GM19328 (cell line): ENCODE results near the gene NRF1.
"Not testable (repeated sequence)": the region's sequence is repeated elsewhere in the genome, so short reads cannot be mapped to it uniquely, and the experiment has no call there.

ENCODE experiments used
- ATAC-seq: cut with Tn5 transposase; IDR thresholded peaks from one replicate; pipeline ENCODE4 v1.9.1; 2021; ENCODE audit warnings: mild to moderate bottlenecking, moderate library complexity; ENCODE audit not compliant: unreplicated experiment

The NRF1 gene

DNA sequence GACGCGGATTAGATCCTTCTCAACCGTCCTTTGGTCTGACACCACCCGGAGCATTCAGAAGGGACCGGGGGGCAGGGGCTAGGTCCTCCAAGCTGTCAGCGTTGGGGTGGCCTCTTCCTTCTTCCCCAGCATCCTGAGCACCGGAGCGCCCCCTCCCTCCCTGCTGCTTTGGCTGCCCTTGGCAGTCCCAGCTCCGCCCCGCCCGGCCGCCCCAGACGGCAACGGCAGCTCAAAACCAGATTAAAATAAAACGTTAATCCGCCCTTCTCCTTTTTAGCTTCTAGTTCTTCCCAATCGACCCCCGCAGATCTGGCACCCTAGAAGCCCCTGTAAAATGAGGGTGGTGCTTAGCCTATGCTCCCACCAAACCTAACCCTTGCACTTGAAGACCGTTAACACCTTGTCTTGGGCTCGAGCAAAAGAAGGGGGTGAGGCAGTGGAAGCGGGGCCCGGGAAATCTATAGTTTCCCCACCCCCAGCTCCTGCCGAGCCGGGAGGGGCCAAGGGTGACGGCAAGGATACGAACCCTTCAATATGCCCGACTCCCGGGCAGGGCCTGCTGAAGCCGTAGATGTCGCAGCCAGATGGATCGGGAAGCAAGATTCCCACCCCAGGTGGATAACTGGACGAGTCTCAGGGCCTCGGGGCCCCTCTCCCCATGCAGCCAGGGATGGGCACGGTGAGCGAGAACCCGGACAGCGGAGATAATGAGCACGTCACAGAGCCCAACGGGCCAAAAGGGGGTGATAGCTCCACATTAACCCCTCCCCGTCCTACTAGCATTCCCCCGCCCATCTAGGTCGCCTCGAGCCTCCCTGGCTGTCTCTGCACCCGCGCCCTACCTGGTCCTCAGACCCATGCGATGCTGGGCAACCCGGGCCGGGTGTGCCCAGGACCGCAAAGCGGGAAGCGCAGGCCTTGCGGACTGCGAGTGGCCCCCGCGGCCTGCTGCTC, 169.7 kb downstream of the NRF1 start:
- ATAC-seq: no peak

DNA sequence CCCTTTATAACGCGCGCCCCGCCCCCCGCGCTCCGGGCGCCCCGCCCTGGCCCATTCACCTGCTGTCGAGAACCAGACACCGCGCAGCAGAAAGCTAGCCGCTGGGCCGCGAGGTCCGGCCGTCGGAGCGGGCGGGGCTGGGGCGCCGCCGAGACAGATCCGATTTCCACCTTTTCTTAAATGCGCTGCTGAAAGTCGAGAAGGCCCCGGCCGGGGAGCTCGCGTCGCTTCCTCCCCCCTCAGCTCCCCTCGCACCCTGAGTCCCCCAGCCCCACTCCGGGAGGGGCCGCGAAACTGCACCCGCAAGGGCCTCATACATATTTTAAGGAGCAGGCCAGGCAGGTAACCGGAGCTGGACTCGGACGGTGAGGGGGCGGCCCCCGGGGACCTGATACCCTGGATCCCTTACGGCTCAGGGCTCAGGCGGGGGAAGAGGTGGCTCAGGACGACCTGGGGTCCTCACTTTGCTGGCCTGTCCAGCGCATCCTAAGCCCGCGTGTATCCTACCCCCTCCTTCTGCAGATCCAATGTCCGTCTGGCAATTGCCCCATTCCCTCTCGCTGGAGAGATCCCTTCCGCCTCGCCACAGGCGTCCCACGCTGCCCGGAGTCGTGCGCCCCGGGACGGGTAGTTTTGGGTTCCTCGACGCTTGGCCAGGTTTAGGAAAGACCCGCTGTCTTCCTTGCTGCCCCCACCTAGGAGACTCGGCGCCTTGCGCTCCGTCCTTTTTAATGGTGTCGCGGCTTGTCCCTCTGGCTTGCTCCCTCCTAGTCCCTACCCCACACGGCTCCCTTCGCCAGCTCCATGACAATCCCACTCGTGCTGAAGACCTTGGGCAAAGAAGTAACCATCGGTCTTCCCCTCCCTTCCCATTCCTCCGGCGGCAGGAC, 170.7 kb downstream of the NRF1 start:
- ATAC-seq: no peak

- ATAC-seq: no peak
These were observed 171.5 kb downstream of the NRF1 start for GRCh38 chr7:129782818-129783583.

DNA sequence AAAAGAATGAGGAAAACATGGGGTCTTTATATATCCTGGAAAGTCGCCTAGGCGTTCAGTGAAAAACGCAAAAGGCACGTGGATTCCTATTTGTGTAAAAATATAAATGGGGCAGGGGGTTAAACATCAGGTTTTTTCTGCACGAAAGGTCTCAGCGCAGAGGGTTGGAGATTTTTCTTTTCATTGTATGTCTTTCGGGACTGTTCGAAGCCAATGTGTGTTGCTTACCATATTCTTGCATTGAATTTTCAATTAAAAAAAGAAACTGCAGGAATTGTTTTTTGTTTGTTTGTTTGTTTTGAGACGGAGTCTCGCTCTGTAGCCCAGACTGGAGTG, 172.0 kb downstream of the NRF1 start:
- no peak for ATAC-seq

DNA sequence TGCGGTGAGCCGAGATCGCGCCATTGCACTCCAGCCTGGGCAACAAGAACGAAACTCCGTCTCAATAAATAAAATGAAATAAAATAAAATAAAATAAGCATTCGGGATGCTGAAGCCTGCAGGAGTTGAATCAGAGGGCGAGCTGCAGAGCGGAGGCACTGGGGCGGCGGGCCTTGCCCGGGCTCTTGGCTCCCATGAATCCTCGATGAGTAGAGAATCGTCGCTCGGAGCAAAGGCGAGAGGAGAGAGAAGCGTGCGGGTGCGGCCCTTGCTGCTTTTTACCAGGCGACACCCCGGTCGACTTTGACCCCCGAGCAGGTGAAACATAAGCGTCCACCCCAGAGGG, 172.9 kb downstream of the NRF1 start:
- no peak for ATAC-seq

DNA sequence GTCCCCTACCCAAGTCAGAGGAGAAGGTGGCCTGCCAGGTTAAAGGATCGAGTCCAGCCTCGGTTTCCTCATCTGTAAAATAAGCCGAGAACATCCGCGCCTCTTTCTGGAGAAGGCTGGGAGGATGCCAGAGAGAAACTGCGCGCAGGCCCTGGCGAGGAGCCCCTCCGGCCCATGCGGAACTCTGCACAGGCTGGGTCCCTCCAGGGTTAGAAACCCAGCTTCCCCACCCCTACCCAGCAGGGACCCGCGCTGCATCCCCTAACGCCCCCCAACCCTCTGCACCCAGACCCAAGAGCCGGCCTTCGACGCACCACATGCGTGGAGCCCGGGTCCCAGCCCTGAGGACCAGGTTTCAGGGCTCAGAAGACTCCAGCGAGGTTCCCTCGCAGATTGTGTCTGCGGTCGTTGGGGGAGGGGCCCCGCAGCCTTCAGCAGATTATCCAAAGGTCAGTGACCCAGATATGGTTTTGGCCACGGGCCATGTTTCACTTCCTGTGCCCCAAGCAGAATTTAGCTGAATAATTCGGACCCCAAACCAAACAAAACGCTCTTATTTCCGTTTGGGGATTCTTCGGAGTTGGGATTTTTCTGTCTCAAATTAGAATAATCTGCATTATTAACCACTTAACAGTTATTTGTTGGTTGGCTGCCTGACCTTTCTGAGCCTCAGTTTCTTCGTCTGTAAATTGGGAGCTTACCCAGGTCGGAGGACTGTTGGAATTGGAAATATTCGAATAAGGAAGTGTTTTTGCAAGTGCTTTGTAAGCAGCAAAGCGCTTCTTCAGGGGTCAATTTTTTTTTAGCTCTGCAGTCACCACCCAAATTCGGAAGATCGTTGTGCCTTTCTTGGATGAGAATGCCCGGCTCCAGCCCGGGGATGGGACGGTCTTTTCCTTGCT, 173.5 kb downstream of the NRF1 start:
- no peak for ATAC-seq

- ATAC-seq: no peak
These were observed 174.4 kb downstream of the NRF1 start for GRCh38 chr7:129785685-129786514.

GRCh38 chr7:129786825-129787563, 175.5 kb downstream of the NRF1 start:
- no peak for ATAC-seq

GRCh38 chr7:129789000-129789399, 177.5 kb downstream of the NRF1 start:
- ATAC-seq: no peak

DNA sequence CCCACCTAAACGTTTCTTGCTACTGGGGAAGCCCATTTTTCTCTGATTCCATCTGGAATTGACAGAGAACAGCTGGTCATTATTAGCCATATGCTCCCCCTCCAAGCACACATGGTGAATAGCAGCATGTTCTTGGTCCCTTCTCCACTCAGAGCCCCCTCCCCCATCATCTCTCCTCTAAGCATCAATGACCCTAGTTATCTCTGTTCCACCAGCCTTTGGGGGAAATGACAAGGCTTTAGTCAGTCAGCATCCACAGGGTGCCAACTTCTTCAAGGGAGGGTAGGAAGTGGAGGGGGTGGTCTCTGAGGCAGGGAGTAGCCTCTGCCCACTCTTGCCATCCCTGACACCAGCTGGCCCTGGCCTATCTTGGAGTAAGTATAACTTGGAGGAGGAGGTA, 178.1 kb downstream of the NRF1 start:
- ATAC-seq: no peak

DNA sequence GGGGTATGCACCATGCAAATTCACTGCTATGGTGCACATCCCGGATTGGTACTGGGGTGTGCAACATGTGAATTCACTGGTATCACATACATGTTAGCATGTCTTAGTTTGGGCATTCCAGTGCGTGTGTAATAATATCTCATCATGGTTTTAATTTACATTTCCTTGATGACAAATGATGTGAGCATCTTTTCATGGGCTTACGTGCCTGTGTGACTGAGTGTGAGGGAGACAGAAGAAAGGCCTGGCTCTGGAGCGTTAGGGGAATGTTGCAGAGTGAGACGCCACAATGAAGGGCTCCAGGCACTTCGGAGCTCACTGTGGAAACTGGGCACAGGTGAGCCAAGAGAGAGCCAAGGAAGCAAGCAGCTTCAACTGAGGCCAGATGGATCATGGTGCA, 178.6 kb downstream of the NRF1 start:
- ATAC-seq: no peak

DNA sequence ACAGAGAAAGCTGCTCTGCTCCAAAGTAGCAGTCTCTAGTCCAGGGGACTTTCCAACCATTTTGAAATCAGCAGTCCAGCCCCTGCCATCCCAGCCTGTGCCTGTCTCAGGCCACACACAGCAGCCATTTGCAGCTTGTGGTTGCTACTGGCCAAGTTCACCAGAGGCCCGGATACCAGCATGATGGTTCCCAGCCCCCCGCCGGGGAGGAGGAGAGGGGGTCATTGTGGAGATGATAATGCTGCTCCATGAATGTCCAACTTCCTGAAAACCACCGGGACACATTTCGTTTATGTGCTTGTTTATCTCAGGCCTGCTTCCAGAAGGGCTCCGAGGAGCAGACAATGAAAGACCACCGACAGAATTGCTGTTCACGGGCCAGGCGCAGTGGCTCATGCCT, 181.2 kb downstream of the NRF1 start:
- ATAC-seq: no peak

GRCh38 chr7:129793506-129794310, 182.2 kb downstream of the NRF1 start:
- no peak for ATAC-seq

DNA sequence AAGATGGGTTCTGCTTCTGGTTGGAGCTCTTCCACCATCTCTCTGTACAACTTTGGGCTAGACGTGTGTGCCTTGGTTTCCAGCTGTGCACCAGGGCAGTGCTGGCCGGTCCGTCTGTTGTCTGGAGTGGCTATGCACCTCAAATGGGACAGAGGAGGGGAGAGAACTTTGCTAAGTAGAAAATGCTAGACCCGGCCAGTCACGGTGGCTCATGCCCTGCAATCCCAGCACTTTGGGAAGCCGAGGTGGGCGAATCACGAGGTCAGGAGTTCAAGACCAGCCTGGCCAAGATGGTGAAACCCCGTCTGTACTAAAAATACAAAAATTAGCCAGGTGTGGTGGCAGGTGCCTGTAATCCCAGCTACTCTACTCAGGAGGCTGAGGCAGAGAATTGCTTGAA, 182.9 kb downstream of the NRF1 start:
- not testable (repeated sequence) for ATAC-seq

- no peak for ATAC-seq
These were observed 184.8 kb downstream of the NRF1 start for GRCh38 chr7:129796186-129796775.

DNA sequence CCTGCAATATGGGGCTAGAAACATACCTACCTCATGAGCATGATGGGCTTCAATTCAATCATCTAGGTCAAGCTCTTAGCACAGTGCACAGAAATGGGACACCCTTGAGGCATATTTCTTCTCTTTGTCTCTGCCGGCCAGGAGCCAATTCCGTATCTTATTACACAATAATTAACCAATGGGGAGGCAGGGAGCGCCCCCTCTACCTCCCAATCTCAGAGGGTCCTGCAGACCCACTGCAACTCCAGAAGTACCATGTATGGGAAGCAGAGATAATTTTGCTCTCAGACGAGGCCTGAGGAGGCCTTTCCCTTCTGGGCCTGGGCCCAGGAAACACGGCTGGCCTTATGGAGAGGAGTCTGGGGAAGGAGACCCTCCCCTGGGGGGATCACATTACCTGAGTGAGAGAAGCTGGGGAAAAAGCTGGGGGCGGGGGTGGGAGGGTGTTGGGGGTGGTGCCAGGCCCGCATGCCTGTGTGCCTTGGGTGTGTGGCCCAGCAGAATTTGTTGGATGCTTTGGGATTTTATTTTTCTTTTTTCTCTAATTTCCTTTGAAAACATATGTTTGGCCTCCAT, 185.8 kb downstream of the NRF1 start:
- no peak for ATAC-seq
